ENCODE measurements around the gene NR1H2.

DNA sequence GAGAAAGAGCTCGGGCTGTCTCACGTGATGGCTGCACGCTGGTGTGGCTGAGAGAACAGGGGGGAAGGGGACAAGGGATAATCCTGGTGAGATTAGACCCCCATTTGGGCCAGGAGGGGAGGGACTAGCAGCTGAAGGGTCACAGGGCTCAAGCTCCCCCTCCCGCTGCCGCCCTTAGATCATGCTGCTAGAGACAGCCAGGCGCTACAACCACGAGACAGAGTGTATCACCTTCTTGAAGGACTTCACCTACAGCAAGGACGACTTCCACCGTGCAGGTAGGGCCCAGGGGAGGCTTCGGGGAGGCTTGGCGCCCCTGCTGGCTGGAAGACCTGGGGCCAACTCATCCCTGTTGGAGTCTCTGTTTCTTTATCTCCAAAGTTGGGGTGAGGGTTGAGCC lies 3.3 kb downstream of the NR1H2 start:
- TF ChIP-seq SUZ12 (IDR thresholded peaks at IDR 0.05; ENCODE audit: extremely low read depth, insufficient read depth, insufficient read length) (no peak), ZNF274 (IDR thresholded peaks at IDR 0.05; ENCODE audit: low read depth, low read length) (no peak), YY1 (IDR thresholded peaks at IDR 0.05; ENCODE audit: insufficient read depth, insufficient read length) (no peak)

Data from NT2/D1 (cell line).